GM21717 (cell line): ENCODE data around the gene FBRSL1.

ENCODE experiments used
- ATAC-seq: cut with Tn5 transposase; IDR thresholded peaks from one replicate; pipeline ENCODE4 v1.9.1; 2021; ENCODE audit warnings: mild to moderate bottlenecking, moderate library complexity; ENCODE audit not compliant: unreplicated experiment

The FBRSL1 gene

DNA sequence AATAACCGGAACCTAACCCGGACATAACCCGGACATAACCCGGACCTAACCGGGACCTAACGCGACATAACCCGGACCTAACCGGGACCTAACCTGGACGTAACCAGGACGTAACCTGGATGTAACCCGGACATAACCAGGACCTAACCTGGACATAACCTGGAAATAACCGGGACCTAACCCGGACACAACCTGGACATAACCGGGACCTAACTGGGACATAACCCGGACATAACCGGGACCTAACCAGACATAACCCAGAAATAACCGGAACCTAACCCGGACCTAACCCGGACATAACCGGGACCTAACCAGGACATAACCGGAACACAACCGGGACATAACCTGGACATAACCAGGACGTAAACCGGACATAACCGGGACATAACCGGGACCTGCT is 6.7 kb upstream of the FBRSL1 start:
- ATAC-seq: no peak

DNA sequence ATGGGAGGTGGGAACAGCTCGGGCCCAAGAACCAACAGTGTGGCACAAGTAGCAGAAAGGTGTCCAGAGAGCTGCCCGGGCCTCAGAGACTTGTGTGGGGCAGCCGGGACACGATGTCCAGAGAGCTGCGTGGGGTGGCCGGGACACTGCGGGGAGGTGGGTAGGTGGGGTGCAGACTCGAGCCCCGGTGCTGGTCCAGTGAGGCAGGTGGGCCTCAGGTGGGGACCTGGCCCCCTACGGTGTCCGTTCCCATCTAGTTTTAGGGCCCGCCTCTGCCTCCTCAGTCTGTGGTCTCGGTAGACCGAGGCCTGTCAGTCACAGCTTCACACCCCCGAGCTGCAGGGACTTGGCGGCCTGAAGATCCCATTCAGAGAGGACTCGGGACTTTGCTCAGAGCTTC is 6.3 kb upstream of the FBRSL1 start:
- ATAC-seq: no peak

DNA sequence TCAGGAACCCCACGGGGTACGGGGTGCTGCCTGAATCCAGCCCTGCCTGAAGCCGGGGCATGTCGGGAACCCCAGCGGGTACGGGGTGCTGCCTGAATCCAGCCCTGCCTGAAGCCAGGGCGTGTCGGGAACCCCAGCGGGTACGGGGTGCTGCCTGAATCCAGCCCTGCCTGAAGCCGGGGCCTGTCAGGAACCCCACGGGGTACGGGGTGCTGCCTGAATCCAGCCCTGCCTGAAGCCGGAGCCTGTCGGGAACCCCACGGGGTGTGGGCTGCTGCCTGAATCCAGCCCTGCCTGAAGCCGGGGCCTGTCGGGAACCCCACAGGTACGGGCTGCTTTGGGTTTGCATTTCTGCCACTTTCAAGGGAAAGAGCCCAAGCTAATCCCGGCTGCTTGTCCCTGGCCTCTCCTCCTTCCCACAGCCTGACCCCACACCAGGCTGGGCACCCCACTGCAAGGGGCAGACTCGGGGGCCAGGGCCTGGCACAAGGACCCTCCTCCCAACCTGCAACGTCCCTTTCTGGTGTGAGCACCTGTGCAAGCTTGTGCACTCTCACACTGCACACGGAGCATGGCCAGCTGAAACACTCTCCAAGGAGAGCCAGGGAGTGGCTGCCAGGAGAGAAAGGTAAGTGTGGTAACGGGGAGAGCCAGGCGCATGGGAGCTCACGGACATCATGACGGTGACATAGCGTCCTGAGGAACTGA is 5.6 kb upstream of the FBRSL1 start:
- ATAC-seq: no peak

DNA sequence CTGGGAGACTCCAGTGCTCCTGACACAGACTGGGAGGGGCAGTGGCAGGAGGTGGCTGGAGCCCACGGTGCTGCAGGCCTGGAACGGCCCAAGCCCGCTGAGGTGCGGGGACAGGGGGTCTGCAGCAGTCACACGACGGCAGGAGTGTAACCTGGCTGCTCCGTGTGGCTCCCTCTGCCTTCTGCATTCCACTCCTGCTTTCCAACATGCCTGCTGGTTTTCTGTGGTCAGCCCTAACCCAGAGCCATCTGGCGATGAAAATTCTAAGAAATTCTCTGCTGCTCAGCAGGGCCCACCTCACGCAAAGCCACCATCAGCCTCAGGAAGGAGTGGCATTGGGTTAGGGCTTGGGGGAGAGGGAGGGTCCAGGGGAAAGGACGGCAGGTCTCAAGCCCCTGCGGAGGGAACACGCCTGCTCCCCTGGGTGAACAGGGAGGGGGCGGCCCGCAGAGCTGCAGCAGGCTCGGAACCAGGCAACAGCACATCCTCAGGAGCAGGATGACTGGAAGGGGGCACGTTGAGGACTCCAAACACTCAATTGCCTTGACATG is 5.0 kb upstream of the FBRSL1 start:
- ATAC-seq: no peak

DNA sequence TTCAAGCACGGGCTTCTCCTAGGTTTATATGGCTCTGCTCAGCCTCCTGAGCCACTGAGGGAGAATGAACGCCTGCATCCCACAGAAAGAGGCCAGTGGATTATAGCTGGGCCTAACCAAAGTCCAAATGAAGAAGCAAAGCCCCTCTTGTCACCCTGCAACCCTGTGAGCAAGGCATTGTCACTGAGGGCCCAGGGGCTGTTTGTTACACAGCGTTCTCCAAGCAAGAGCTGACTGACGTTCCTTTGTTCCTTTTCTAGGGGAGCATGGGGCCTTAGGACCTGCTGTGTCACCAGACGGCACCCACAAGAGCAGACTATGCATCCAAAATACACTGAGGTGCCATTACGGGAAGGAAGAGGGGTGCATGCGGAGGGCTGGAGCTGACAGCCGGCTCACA is 4.3 kb upstream of the FBRSL1 start:
- no peak for ATAC-seq

DNA sequence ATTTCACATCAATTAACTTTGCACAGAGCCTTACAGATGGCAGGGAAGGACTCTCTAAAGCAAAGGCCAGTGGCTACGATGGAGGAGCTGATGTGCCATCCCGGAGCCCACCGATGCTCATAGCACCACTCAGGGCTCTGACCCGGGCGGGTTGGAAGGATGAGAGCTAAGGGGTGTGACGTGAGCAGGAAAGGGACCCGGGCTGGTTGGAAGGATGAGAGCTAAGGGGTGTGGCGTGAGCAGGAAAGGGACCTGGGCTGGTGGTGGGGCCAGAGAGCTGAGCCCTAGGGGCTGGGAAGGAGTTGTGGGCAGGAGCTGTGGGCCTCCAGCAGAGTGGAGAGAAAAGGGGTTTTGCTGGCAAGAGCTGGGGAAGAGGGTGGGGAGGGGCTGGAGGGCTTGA is 3.8 kb upstream of the FBRSL1 start:
- no peak for ATAC-seq

DNA sequence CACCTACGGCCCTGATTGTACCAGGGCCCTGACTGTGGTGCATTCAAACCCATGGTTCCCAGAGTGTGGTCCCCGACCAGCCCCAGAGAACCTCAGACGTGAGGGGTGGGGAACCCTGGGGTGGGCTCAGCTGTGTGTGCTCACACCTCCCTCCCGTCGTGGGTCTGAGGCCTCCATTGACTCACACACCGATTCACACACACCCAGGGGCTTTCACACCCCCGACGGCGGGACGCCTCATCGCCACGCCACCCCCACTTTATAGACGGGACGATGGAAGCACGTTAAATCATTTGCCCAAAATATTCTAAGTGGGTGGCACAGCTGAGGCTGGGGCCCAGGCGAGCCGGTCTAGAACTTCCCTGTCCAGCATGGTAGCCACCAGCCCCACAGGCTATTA is 3.4 kb upstream of the FBRSL1 start:
- ATAC-seq: no peak

DNA sequence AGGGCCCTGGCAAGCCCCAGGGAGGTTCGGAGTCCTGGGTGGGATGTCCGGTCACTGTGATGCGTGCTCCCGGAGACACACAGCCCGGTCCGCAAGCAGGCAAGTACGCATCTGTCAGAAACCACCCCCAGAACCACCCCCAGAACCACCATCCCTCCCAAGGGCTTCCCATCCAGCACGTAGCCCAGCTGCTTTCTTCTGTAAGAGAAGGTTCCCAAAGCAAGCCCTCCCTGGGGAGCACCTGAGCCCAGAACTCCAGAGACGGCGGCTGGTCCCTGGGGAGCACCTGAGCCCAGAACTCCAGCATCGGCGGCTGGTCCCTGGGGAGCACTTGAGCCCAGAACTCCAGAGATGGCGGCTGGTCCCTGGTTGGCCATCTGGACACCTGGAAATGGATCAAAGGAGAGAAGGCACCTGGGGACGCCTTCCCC is 2.6 kb upstream of the FBRSL1 start:
- no peak for ATAC-seq

DNA sequence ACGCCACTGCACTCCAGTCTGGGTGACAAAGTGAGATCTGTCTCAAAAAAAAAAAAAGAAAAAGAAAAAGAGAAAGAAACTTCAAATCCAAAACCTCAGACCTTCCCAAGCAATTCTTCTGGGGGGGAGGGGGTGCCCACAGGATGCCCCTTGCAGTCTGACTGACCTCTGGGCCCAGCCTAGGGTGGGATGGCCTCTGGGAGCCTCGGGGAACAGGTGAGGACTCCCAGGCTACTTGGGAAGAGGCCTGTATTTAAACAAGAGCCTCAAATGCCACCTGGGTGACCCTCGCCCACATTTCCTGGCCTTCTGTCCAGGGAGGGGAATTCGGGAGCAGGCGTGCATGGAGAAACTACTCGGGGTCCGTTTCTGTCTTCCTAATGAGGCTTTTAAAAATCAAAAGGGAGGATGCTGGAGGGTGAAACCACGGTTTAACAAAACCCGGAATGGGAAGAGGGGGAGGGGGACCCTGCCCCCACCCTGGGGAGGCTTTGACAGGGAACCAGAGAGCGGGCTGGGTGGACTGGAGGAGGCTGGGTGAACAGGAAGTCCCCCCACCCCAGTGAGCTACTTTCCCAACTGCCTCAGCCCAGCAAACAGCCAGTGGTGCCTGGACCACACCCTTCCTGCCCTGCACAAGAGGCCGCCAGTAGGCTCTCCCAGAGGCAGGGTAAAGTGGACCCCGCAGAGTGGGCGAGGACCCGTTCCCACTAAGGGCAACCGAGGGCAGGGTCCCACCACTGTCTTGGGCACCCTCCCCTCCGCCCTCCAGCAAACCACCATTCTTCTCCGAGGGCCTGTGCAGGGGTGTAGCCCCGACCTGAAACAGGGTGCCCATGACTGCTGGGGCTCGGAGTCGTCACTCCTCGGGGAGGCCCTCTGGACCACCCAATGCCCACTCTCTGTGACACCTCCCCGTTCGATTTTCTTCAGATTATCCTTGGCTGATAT is 1.5 kb upstream of the FBRSL1 start:
- no peak for ATAC-seq

DNA sequence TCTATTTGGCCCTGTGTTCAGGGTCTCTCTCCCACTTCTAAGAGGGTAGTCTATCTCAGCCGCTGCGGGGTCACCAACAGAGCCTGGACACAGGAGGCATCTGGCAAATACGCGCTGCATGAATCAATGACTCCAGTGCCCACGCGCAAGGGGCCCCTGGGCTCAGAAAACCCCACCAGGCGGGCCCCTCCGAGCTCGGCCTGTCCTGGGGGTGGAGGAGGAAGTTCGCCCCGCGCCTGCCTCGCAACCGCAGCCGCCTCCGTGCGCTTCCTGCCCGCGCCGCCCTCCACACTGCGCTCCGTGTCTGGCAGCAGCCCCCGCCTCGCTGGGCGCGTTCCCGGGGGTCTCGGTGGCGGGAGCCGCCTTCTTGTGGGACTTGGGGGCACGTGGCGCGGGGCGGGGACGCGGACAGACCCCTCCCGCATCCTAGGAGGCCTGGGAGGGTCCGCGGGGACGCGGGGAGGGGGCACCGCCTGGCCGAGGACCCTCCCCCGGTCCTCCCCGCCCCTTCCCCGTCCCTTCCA is 811 bp upstream of the FBRSL1 start:
- ATAC-seq: peak; percentile 17

DNA sequence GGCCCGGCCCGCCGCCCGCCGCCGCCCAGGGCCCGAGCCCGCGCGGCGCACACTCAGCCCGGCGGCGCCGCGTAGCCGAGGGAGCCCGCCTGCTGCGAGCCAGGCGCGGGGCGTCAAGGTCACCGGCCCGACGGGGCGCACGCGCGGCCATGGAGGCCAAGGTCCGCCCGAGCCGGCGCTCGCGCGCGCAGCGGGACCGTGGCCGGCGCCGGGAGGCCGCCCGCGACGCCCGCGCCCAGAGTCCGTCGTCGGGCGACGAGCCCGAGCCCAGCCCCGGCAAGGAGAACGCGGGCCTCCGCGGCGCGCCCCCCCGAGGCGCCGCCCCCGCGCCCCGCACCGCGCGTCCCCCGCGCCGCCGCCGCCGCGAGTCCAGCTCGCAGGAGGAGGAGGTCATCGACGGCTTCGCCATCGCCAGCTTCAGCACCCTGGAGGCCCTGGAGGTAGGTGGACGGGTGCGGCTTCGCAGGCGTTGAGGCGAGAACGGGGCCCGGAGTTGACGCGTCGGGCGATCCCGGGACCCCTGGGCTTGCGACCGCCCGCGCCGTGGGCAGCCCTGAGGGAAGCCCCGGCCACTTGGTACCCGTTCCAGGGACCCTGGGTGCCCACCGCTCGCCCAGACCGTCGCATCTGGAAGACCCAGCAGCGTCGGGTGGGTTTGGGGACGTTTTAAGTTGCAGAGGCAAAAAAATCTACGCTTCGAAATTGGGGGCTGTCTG is 629 bp downstream of the FBRSL1 start:
- ATAC-seq: no peak

DNA sequence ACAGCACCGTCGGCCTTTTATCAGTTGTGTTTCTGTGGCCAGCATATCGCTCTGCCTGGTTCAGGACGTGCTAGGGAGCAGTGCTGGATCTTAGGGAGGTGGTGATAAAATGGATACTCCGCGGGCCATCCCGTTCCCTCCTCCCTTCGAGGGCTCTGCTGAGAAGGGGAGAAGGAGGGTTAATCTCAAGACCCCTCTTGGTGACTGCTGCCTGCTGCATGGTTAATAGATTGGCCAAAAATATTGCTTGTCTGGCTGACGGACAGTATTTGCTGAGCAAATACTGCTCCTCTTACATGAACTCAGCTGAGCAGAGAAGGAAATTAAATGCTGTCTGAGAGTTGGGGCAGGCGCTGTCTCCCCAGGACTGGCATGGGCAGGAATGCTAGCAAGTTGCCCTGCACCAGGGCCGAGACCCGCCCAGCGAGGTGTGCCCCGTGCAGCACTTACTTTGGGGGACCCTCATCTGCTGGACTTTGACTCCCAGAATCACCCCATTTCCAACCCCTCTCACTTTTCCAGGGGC is 1.2 kb downstream of the FBRSL1 start:
- ATAC-seq: no peak

DNA sequence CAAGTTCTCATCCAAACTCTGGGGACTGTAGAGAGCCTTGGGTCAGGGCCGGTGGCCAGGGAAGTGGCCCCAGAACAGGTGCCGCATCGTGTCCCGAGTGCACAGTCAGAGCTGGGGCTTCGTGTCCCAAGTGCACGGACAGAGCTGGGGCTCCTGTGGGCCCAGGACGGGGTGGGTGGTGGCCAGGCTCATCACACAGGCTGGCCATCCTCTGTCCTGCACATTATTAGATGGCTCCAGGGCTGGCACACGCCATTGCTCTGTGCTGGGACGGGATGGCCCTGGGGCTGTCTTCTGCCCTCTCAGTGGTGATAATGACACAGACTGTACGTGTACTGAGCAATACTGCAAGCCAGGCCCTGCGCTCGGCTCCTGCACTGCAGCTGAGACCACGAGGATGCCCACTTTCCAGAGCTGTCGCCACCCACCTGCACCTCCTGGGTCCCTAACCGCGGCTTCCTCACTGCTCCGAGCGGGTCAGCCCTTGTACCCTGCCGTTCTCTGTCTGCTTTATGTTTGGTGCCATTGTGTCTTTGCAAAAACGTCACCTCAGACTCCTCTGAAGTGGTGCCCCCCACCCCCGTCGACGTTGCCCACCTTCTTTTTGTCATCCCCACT is 1.9 kb downstream of the FBRSL1 start:
- no peak for ATAC-seq

DNA sequence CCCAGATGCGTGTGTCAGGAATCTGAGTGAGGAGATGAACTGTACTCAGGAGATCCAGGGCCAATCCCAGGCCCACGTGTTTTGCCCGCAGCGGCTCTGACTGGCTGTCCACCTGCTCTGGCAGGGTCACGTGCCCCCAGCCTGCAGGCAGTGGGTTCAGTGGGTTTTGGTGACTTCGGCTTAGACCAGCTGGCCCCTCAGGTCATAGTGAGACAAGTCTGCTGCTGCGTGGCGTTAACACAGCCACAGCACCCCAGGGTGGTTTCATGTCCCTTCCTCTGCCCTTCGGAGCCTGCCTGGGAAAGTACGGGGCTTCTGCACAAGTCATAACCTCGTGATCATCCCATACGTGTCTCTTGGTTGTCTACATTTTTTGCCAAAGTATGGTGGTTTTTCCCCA is 2.6 kb downstream of the FBRSL1 start:
- no peak for ATAC-seq

DNA sequence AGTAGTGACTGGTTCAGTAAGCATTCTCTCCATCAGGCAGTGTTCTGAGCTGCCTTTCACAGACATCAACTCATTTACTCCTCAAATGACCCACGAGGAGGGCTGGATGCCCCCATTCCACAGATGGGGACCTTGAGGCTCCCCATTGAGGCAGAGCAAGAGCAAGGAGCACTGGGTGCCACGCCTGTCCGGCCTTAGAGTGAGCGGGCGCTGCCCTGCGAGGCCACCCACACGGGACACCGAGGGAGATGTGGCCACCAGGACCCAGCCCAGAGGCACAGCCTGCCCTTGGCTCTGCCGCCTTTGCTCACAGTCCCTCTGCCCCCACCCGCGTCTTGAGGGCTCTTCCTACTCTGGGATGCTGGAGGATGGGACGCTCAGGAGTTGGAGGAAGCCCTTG is 3.0 kb downstream of the FBRSL1 start:
- no peak for ATAC-seq

DNA sequence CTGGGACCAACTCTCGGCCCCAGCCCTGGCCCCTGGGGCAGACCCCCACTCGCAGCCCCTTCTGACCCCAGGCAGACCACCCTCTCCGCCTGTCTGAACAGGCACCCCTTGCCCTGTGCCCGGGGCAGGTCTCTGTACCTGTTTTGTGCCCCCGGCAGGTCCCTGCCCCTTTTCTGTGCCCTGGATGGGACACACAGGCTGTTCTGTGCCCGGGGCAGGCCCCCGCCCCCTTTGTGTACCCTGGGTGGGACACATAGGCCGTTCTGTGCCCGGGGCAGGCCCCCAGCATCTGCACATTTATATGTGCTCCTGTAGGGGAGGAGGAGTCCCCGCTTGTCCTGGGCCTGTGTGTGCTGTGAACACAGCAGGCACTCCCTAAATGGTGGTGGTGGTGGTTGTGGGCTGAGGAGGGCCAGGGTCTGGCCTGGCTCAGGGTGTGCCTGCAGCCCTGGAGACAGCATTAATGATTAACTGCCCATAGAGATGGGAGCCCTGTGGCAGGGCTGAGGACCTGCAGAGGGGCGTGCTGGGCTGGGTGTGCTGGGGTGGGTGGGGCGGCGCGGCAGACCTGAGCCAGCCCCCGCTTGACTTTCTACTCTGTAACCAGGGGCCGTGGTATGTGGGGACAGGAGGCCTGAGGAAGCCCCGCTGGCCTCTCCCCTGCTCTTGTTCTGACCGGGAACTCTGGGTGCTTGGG is 3.7 kb downstream of the FBRSL1 start:
- no peak for ATAC-seq

DNA sequence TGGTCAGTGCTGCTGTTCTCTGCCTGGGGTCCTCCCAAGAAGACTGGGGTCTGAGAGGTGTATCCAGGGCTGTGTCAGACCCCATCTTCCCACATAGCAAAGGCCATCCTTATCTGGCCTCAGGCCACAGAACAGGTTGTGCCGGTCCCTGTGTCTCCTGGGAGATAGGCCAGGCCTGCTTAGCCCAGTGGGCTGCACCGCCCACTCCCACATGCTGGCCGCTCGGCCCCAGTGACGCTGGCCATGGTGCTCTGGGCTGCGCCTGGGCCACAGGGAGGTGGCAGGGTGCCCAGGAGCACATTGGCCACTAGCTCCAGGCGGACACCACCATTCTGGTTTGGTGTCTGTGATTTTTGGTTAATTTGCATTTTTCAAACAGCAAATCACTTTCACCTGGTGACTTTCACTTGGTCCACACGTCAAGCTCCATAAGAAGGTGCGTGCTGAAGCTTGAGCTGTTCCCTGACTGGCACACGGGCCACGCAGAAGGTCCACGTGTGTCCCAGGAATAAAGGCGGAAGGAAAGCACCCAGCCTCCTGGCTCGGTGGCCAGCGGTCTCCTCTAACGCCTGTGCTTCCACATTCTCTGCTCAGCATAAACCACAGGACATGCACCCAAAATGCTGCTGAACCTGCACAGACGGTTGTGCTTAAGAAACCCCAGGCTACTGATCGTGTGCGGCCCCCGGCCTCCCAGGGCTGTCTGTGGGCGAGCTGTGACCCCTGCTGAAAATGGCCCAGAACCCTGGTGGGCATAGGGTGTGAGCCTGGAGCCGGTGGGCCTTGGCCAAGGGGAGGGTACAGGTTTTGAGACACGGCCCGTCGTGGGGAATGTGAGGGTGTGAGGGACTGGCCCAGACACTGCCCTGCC is 4.6 kb downstream of the FBRSL1 start:
- ATAC-seq: no peak

DNA sequence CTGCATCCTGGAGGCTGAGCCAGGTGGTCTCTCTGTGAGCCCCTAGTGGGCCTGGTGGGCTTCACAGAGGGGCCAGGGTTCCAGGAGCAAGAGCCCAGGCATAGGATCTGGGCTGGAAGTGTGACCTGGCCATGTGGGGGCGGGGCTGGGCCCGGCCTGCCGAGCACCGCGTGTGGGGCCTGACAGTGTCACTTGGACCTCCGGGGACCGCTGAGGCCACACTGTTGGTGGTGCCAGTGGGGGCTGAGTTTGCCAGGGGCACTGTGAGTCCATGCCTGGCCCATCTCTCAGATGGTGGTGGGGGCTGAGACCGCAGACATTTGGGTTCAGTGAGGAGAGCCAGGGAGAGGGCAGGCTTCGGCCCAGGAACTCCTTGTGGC is 5.2 kb downstream of the FBRSL1 start:
- ATAC-seq: no peak
